Breast epithelium (tissue), 3 donors: Measurements from ENCODE around the gene LINS1.

ENCODE experiments used
- POLR2A ChIP-seq: fragments of 450-650 bp; IDR thresholded peaks from one replicate; pipeline ENCODE4 v1.6.1; 2016; ENCODE audit warnings: antibody characterized with exemption, mild to moderate bottlenecking, moderate library complexity
- TF ChIP-seq, protein P1 (sequence below), 3 donors: fragments of 450-650 bp; IDR thresholded peaks; one replicate each; pipeline ENCODE4 v1.5.1; 2016 to 2017; ENCODE audit warnings: antibody characterized with exemption in 3 of 3, mild to moderate bottlenecking in 3 of 3, moderate library complexity in 3 of 3

DNA sequence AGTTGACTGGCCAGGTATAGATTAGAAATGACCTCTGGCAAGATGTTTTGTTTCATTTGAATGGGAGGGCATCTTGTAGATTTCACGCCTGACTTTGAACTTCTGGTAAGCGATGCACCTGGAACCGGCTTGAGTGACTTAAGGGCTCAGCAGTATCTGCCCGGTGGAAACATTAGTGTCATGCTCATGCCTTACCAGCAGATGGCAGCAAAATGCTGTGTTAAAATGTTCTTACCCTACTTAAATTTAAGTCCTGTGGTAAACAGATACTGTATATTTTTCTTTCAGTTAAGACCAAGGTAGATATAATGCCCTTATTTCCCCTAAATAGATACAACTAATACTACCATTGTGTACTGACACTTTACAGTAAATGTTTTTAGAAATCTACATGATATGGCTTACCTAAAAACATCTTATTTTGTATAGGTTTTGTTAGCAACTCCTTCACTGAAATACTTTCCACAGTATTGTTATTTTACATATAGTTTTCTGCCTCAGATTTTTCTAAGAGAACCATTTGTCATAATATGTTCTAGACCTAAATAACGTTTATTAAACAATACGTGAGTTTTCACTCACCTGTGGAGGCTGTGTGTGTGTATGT, 25.9 kb upstream of the LINS1 start:
- no peak for TF ChIP-seq POLR2A
- TF ChIP-seq, protein P1, sequence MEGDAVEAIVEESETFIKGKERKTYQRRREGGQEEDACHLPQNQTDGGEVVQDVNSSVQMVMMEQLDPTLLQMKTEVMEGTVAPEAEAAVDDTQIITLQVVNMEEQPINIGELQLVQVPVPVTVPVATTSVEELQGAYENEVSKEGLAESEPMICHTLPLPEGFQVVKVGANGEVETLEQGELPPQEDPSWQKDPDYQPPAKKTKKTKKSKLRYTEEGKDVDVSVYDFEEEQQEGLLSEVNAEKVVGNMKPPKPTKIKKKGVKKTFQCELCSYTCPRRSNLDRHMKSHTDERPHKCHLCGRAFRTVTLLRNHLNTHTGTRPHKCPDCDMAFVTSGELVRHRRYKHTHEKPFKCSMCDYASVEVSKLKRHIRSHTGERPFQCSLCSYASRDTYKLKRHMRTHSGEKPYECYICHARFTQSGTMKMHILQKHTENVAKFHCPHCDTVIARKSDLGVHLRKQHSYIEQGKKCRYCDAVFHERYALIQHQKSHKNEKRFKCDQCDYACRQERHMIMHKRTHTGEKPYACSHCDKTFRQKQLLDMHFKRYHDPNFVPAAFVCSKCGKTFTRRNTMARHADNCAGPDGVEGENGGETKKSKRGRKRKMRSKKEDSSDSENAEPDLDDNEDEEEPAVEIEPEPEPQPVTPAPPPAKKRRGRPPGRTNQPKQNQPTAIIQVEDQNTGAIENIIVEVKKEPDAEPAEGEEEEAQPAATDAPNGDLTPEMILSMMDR (IDR thresholded peaks at IDR 0.05): peak; percentile 85 to 90 (median 88)
